HEK293 (cell line): Measurements from ENCODE around the gene RSU1.

Source experiments
- CTCF ChIA-PET: fragments of 350-600 bp; formaldehyde crosslinking; extraction: SDS; loops from one replicate; lab custom pipeline; 2021; ENCODE audit warnings: antibody characterized with exemption; lab: Yijun Ruan, JAX
- POLR2A ChIA-PET: fragments of 300-600 bp; formaldehyde crosslinking; extraction: SDS; loops from one replicate; lab custom pipeline; 2020; ENCODE audit warnings: antibody characterized with exemption, inconsistent platforms; lab: Yijun Ruan, JAX
- H3K27ac ChIP-seq: fragments of 200-500 bp; sonication (Bioruptor generic); 2 replicates; pipeline ENCODE4 v1.5.1; 2014; ENCODE audit warnings: low read depth, low read length, control low read depth, inconsistent platforms; ENCODE audit errors: extremely low read depth
- H3K36me3 ChIP-seq, 2 experiments: fragments of 200-500 bp in 1 of 2; sonication (Bioruptor generic) in 1 of 2; 1 replicate in 1 of 2; 2 replicates in 1 of 2; pipeline ENCODE4 v1.5.1; 2014 to 2017; ENCODE audit warnings: inconsistent platforms in 2 of 2, low read length in 2 of 2; ENCODE audit not compliant: control insufficient read depth in 2 of 2, insufficient read depth in 1 of 2
- H3K4me1 ChIP-seq: fragments of 200-500 bp; sonication (Bioruptor generic); 2 replicates; pipeline ENCODE4 v1.5.1; 2014; ENCODE audit warnings: mild to moderate bottlenecking, low read length, inconsistent platforms; ENCODE audit not compliant: control insufficient read depth, insufficient read depth
- H3K4me3 ChIP-seq: 2 replicates; pipeline ENCODE4 v1.5.1; 2011; ENCODE audit warnings: low read depth, mild to moderate bottlenecking, control low read depth, low read length, moderate library complexity
- H3K9me3 ChIP-seq: fragments of 200-500 bp; sonication (Bioruptor generic); 2 replicates; pipeline ENCODE4 v1.5.1; 2014; ENCODE audit warnings: low read depth, low read length, inconsistent platforms; ENCODE audit not compliant: control insufficient read depth, insufficient read depth
- HOXC10 ChIP-seq: sonication (generic); formaldehyde crosslinking; IDR thresholded peaks from 2 replicates; pipeline ENCODE4 v1.8.1; 2023; ENCODE audit warnings: mild to moderate bottlenecking, missing genetic modification reagents
- KLF10 ChIP-seq: fragments of 450-650 bp; IDR thresholded peaks from 2 replicates; pipeline ENCODE4 v1.5.1; 2018; ENCODE audit warnings: missing biosample characterization, mild to moderate bottlenecking, missing genetic modification characterization
- KLF8 ChIP-seq: fragments of 450-650 bp; formaldehyde crosslinking; IDR thresholded peaks from 2 replicates; pipeline ENCODE4 v1.5.1; 2016; ENCODE audit warnings: missing biosample characterization, missing genetic modification characterization
- KLF9 ChIP-seq: fragments of 450-650 bp; formaldehyde crosslinking; IDR thresholded peaks from 2 replicates; pipeline ENCODE4 v1.5.1; 2016; ENCODE audit warnings: missing biosample characterization, missing genetic modification characterization, low read depth
- SP2 ChIP-seq: fragments of 450-650 bp; formaldehyde crosslinking; IDR thresholded peaks from 2 replicates; pipeline ENCODE4 v1.5.1; 2016; ENCODE audit warnings: missing biosample characterization, missing genetic modification characterization
- SP3 ChIP-seq: fragments of 450-650 bp; formaldehyde crosslinking; IDR thresholded peaks from 2 replicates; pipeline ENCODE4 v1.5.1; 2016; ENCODE audit warnings: missing biosample characterization, missing genetic modification characterization
- SP7 ChIP-seq: fragments of 450-650 bp; formaldehyde crosslinking; IDR thresholded peaks from 2 replicates; pipeline ENCODE4 v1.5.1; 2016; ENCODE audit warnings: missing biosample characterization, missing genetic modification characterization
- YY2 ChIP-seq: fragments of 450-650 bp; formaldehyde crosslinking; IDR thresholded peaks from 2 replicates; pipeline ENCODE4 v1.5.1; 2016; ENCODE audit warnings: missing biosample characterization, missing genetic modification characterization
- ZFP3 ChIP-seq: fragments of 450-650 bp; formaldehyde crosslinking; IDR thresholded peaks from 2 replicates; pipeline ENCODE4 v1.5.1; 2016; ENCODE audit warnings: low read depth, missing biosample characterization, missing genetic modification characterization
- ZNF174 ChIP-seq: fragments of 450-650 bp; formaldehyde crosslinking; IDR thresholded peaks from 2 replicates; pipeline ENCODE4 v1.5.0; 2017; ENCODE audit warnings: missing biosample characterization, mild to moderate bottlenecking, missing genetic modification characterization
- ZNF311 ChIP-seq: fragments of 450-650 bp; formaldehyde crosslinking; IDR thresholded peaks from 2 replicates; pipeline ENCODE4 v1.5.1; 2017; ENCODE audit warnings: missing biosample characterization, missing genetic modification characterization, borderline replicate concordance
- ZNF394 ChIP-seq: fragments of 450-650 bp; formaldehyde crosslinking; IDR thresholded peaks from 2 replicates; pipeline ENCODE4 v1.5.1; 2016; ENCODE audit warnings: missing biosample characterization, missing genetic modification characterization, mild to moderate bottlenecking, moderate library complexity, borderline replicate concordance
- ZNF626 ChIP-seq: fragments of 450-650 bp; sonication (Bioruptor Pico); formaldehyde crosslinking; IDR thresholded peaks from 2 replicates; pipeline ENCODE4 v1.5.1; 2018; ENCODE audit warnings: missing biosample characterization, missing genetic modification characterization, inconsistent platforms
- ZNF670 ChIP-seq: fragments of 450-650 bp; formaldehyde crosslinking; IDR thresholded peaks from 2 replicates; pipeline ENCODE4 v1.5.1; 2016; ENCODE audit warnings: missing biosample characterization, missing genetic modification characterization, low read depth
- TF ChIP-seq, protein P1 (sequence below): fragments of 450-650 bp; formaldehyde crosslinking; conservative IDR thresholded peaks from 2 replicates; pipeline ENCODE4 v1.5.1; 2016; ENCODE audit warnings: low read depth, missing biosample characterization, missing genetic modification characterization
- TF ChIP-seq, protein P2 (sequence below): fragments of 450-650 bp; formaldehyde crosslinking; IDR thresholded peaks from 2 replicates; pipeline ENCODE4 v1.5.1; 2017; ENCODE audit warnings: missing biosample characterization, mild to moderate bottlenecking, missing genetic modification characterization, moderate library complexity
- TF ChIP-seq, protein P3 (sequence below): fragments of 450-650 bp; formaldehyde crosslinking; IDR thresholded peaks from 2 replicates; pipeline ENCODE4 v1.5.1; 2016; ENCODE audit warnings: missing biosample characterization, missing genetic modification characterization, low read depth
- TF ChIP-seq, protein P4 (sequence below): fragments of 450-650 bp; formaldehyde crosslinking; IDR thresholded peaks from 2 replicates; pipeline ENCODE4 v1.5.1; 2016; ENCODE audit warnings: missing biosample characterization, missing genetic modification characterization
- TF ChIP-seq, protein P5 (sequence below): fragments of 450-650 bp; formaldehyde crosslinking; IDR thresholded peaks from 2 replicates; pipeline ENCODE4 v1.5.1; 2017; ENCODE audit warnings: missing biosample characterization, missing genetic modification characterization

The RSU1 gene

DNA sequence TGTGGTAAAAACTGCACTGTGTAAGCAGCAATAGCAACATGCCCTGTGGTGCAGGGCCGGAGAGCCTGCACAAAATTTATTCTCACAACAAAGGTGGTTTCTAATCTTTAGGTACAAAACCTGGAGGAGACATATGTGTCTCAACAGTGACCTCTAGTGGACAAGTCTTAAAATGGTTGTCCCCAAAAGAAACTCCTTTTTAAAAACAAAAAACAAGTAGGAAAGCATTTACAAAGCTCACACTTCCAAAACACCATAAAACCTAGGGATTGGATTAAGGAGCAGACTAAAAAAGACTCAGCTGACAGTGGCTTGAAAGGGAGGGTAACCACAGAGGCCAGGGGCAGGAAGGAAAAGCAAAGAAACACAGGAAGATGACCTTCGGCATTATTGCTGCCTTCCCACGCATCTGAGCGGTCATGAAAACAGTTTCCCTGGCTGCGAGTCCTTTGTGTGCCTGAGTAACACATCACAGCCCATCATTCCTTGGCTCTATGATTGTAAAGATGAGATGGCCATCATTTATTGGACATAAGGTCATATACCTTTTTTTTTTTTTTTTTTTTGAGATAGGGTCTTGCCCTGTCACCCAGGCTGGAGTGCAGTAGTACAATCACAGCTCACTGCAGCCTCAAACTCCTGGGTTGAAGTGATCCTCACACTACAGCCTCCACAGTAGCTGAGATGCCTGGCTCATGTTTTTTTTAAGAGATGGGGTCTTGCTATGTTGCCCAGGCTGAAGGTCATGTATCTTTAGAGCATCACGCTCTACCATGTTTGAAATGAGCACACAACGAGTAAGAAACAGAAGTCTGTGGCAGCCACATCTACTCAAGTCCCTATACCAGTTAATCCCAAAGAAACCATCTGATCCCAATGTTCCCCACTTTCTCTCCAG, 39.5 kb downstream of the RSU1 start (continued):
- TF ChIP-seq KLF9 (tag by site-specific recombination) (no peak), ZNF626 (tag by site-specific recombination) (no peak), SP3 (no peak)
- TF ChIP-seq, all 188 proteins: peak for 4

DNA sequence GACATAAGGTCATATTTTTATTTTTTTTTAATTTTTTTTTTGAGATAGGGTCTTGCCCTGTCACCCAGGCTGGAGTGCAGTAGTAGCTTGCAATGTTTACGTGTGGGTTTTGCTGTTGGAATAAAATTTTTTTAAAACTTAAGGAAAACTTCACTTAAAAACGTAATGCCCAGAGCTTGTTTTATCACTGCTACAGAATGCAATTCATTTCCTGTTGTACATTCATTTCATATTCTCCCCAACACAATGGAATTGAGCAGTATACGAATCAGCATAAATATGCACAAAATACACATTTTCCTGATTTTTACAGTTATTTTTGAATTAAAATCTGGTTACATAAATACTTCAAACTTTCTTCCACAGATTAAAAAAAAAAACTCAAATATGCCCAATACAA, 40.3 kb downstream of the RSU1 start:
- no peaks in the 10 kb centered on the region for H3K9me3 ChIP-seq
- CTCF ChIA-PET = interaction anchor here (0.6 to 1.6 kb wide), 9 partner anchors 8 to 1103 kb away, joined by 3 to 11 read pairs (median 3); no protein-coding TSS in a partner anchor
- no peaks in the 10 kb centered on the region for H3K4me1 ChIP-seq
- no peak overlapping the region for H3K27ac ChIP-seq
- no peaks in the 10 kb centered on the region for H3K36me3 ChIP-seq
- no peak overlapping the region for H3K4me3 ChIP-seq
- POLR2A ChIA-PET = no interaction called here
- no peak for TF ChIP-seq ZNF394 (tag by site-specific recombination)
- TF ChIP-seq KLF10 (tag by site-specific recombination) = no peak
- TF ChIP-seq, protein P1, sequence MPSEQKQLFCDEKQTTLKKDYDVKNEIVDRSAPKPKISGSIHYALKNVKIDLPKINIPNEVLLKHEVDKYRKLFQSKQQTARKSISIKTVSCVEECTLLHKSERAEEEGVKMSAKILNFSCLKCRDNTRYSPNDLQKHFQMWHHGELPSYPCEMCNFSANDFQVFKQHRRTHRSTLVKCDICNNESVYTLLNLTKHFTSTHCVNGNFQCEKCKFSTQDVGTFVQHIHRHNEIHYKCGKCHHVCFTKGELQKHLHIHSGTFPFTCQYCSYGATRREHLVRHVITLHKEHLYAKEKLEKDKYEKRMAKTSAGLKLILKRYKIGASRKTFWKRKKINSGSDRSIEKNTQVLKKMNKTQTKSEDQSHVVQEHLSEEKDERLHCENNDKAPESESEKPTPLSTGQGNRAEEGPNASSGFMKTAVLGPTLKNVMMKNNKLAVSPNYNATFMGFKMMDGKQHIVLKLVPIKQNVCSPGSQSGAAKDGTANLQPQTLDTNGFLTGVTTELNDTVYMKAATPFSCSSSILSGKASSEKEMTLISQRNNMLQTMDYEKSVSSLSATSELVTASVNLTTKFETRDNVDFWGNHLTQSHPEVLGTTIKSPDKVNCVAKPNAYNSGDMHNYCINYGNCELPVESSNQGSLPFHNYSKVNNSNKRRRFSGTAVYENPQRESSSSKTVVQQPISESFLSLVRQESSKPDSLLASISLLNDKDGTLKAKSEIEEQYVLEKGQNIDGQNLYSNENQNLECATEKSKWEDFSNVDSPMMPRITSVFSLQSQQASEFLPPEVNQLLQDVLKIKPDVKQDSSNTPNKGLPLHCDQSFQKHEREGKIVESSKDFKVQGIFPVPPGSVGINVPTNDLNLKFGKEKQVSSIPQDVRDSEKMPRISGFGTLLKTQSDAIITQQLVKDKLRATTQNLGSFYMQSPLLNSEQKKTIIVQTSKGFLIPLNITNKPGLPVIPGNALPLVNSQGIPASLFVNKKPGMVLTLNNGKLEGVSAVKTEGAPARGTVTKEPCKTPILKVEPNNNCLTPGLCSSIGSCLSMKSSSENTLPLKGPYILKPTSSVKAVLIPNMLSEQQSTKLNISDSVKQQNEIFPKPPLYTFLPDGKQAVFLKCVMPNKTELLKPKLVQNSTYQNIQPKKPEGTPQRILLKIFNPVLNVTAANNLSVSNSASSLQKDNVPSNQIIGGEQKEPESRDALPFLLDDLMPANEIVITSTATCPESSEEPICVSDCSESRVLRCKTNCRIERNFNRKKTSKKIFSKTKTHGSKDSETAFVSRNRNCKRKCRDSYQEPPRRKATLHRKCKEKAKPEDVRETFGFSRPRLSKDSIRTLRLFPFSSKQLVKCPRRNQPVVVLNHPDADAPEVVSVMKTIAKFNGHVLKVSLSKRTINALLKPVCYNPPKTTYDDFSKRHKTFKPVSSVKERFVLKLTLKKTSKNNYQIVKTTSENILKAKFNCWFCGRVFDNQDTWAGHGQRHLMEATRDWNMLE (tag by site-specific recombination) = no peak
- TF ChIP-seq, protein P2, sequence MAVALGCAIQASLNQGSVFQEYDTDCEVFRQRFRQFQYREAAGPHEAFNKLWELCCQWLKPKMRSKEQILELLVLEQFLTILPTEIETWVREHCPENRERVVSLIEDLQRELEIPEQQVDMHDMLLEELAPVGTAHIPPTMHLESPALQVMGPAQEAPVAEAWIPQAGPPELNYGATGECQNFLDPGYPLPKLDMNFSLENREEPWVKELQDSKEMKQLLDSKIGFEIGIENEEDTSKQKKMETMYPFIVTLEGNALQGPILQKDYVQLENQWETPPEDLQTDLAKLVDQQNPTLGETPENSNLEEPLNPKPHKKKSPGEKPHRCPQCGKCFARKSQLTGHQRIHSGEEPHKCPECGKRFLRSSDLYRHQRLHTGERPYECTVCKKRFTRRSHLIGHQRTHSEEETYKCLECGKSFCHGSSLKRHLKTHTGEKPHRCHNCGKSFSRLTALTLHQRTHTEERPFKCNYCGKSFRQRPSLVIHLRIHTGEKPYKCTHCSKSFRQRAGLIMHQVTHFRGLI = no peak
- TF ChIP-seq HOXC10 = no peak
- no peak for TF ChIP-seq KLF8 (tag by site-specific recombination)
- no peak for TF ChIP-seq SP2
- TF ChIP-seq, protein P3, sequence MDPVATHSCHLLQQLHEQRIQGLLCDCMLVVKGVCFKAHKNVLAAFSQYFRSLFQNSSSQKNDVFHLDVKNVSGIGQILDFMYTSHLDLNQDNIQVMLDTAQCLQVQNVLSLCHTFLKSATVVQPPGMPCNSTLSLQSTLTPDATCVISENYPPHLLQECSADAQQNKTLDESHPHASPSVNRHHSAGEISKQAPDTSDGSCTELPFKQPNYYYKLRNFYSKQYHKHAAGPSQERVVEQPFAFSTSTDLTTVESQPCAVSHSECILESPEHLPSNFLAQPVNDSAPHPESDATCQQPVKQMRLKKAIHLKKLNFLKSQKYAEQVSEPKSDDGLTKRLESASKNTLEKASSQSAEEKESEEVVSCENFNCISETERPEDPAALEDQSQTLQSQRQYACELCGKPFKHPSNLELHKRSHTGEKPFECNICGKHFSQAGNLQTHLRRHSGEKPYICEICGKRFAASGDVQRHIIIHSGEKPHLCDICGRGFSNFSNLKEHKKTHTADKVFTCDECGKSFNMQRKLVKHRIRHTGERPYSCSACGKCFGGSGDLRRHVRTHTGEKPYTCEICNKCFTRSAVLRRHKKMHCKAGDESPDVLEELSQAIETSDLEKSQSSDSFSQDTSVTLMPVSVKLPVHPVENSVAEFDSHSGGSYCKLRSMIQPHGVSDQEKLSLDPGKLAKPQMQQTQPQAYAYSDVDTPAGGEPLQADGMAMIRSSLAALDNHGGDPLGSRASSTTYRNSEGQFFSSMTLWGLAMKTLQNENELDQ (tag by site-specific recombination) = no peak
- TF ChIP-seq ZNF174 = no peak
- no peak for TF ChIP-seq YY2 (tag by site-specific recombination)
- no peak for TF ChIP-seq ZFP3 (tag by site-specific recombination)
- no peak for TF ChIP-seq ZNF670 (tag by site-specific recombination)
- no peak for TF ChIP-seq ZNF311 (tag by site-specific recombination)
- TF ChIP-seq, protein P4, sequence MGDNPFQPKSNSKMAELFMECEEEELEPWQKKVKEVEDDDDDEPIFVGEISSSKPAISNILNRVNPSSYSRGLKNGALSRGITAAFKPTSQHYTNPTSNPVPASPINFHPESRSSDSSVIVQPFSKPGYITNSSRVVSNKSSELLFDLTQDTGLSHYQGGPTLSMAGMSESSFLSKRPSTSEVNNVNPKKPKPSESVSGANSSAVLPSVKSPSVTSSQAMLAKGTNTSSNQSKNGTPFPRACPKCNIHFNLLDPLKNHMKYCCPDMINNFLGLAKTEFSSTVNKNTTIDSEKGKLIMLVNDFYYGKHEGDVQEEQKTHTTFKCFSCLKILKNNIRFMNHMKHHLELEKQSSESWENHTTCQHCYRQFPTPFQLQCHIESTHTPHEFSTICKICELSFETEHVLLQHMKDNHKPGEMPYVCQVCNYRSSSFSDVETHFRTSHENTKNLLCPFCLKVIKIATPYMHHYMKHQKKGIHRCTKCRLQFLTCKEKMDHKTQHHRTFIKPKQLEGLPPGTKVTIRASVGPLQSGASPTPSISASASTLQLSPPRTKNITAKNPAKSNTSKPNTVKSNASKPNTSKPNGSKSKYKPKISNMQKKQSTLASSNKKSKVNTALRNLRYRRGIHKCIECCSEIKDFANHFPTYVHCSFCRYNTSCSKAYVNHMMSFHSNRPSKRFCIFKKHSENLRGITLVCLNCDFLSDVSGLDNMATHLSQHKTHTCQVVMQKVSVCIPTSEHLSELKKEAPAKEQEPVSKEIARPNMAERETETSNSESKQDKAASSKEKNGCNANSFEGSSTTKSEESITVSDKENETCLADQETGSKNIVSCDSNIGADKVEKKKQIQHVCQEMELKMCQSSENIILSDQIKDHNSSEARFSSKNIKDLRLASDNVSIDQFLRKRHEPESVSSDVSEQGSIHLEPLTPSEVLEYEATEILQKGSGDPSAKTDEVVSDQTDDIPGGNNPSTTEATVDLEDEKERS (tag by site-specific recombination) = no peak
- TF ChIP-seq, protein P5, sequence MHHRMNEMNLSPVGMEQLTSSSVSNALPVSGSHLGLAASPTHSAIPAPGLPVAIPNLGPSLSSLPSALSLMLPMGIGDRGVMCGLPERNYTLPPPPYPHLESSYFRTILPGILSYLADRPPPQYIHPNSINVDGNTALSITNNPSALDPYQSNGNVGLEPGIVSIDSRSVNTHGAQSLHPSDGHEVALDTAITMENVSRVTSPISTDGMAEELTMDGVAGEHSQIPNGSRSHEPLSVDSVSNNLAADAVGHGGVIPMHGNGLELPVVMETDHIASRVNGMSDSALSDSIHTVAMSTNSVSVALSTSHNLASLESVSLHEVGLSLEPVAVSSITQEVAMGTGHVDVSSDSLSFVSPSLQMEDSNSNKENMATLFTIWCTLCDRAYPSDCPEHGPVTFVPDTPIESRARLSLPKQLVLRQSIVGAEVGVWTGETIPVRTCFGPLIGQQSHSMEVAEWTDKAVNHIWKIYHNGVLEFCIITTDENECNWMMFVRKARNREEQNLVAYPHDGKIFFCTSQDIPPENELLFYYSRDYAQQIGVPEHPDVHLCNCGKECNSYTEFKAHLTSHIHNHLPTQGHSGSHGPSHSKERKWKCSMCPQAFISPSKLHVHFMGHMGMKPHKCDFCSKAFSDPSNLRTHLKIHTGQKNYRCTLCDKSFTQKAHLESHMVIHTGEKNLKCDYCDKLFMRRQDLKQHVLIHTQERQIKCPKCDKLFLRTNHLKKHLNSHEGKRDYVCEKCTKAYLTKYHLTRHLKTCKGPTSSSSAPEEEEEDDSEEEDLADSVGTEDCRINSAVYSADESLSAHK (tag by site-specific recombination) = no peak
- TF ChIP-seq SP7 = no peak
